HG02938 (cell line): ENCODE data around the gene STK32C.
"Not testable (repeated sequence)": the region's sequence is repeated elsewhere in the genome, so short reads cannot be mapped to it uniquely, and the experiment has no call there.

Experiments used
- ATAC-seq: cut with Tn5 transposase; IDR thresholded peaks from one replicate; pipeline ENCODE4 v1.9.1; 2021; ENCODE audit warnings: mild to moderate bottlenecking, moderate library complexity; ENCODE audit not compliant: unreplicated experiment

The STK32C gene

DNA sequence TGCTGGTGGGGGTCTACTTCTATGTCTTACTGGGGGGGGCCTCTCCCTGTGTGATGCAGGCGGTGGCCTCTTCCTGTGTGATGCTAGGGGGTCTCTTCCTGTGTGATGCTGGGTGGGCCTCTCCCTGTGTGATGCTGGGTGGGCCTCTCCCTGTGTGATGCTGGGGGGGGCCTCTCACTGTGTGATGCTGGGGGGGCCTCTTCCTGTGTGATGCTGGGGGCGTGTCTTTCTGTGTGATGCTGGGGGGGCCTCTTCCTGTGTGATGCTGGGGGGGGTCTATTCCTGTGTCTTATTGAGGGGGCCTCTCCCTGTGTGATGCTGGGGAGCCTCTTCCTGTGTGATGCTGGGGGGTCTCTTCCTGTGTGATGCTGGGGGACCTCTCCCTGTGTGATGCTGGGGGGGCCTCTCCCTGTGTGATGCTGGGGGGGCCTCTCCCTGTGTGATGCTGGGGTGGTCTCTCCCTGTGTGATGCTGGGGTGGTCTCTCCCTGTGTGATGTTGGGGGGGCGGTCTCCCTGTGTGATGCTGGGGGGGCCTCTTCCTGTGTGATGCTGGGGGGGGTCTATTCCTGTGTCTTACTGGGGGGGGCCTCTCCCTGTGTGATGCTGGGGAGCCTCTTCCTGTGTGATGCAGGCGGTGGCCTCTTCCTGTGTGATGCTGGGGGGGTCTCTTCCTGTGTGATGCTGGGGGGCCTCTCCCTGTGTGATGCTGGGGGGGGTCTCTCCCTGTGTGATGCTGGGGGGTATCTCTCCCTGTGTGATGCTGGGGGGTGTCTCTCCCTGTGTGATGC, 146.7 kb downstream of the STK32C start:
- not testable (repeated sequence) for ATAC-seq

DNA sequence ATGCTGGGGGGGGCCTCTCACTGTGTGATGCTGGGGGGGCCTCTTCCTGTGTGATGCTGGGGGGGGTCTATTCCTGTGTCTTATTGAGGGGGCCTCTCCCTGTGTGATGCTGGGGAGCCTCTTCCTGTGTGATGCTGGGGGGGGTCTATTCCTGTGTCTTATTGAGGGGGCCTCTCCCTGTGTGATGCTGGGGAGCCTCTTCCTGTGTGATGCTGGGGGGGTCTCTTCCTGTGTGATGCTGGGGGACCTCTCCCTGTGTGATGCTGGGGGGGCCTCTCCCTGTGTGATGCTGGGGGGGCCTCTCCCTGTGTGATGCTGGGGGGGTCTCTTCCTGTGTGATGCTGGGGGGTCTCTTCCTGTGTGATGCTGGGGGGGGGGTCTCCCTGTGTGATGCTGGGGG, 147.5 kb downstream of the STK32C start:
- ATAC-seq: not testable (repeated sequence)

DNA sequence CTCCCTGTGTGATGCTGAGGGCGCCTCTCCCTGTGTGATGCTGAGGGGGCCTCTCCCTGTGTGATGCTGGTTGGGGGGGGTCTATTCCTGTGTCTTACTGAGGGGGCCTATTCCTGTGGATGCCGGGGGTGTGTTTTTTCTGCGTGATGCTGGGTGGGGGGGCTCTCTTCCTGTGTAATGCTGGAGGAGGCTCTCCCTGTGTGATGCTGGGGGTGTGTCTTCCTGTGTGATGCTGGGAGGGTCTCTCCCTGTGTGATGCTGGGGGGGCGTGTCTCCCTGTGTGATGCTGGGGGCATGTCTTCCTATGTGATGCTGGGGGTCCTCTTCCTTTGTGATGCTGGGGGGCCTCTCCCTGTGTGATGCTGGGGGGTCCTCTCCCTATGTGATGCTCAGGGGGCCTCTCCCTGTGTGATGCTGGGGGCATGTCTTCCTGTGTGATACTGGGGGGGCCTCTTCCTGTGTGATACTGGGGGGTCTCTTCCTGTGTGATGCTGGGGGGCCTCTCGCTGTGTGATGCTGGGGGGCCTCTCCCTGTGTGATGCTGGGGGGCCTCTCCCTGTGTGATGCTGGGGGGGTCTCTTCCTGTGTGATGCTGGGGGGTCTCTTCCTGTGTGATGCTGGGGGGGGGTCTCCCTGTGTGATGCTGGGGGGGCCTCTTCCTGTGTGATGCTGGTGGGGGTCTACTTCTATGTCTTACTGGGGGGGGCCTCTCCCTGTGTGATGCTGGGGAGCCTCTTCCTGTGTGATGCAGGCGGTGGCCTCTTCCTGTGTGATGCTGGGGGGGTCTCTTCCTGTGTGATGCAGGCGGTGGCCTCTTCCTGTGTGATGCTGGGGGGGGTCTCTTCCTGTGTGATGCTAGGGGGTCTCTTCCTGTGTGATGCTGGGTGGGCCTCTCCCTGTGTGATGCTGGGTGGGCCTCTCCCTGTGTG, 148.2 kb downstream of the STK32C start:
- not testable (repeated sequence) for ATAC-seq

DNA sequence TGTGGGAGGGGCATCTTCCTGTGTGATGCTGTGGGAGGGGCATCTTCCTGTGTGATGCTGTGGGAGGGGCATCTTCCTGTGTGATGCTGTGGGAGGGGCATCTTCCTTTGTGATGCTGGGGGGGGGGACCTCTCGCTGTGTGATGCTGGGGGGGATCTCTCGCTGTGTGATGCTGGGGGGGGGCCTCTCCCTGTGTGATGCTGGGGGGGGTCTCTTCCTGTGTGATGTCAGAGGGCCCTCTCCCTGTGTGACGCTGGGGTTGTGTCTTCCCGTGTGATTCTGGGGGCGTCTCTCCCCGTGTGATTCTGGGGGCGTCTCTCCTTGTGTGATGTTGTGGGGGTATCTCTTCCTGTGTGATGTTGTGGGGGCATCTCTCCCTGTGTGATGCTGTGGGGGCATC, 148.9 kb downstream of the STK32C start:
- no peak for ATAC-seq

DNA sequence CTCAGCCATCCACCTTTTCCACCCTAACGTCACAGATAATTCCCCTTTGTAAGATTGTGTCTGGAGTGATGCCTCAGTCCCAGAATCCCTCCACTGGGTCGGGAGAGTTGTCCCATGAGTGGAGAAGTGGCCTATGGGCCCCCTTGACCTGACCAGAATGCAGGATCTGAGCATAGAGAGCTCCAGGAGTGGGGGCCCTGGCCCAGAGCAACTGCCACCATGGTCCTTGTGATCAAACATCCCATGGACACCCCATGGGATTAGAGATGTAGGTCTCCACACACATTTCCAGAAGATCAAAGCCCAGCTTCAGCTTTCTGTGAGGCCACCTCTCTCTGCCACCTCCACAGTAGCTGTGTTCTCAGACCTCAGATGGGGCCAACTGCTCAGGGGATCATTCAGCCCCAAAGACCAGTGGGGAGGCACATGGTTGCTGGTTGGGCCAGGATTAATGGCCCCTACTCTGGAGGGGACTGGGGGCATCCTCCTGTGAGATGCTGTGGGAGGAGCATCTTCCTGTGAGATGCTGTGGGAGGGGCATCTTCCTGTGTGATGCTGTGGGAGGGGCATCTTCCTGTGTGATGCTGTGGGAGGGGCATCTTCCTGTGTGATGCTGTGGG, 149.5 kb downstream of the STK32C start:
- ATAC-seq: no peak
